B cell (primary cell): ENCODE measurements around the gene TTC28. TPM values are rescaled to one million over a fixed set of nuclear protein-coding genes. Genes with fewer than 3 reads are reported as not detected.

Experiments
- ATAC-seq: fragments of 200-7000 bp; cut with Tn5 transposase; one replicate; pipeline ENCODE4 v1.10.0; 2021; ENCODE audit warnings: low read depth, mild to moderate bottlenecking, moderate number of reproducible peaks, moderate library complexity
- CTCF ChIA-PET: fragments of 350-600 bp; sonication (Branson Sonifier 250); formaldehyde crosslinking; loops from one replicate; lab custom pipeline; 2021; ENCODE audit warnings: antibody characterized with exemption, inconsistent platforms; lab: Charles Lee
- POLR2A ChIA-PET: fragments of 350-600 bp; sonication (Branson Sonifier 250); formaldehyde crosslinking; loops from one replicate; lab custom pipeline; 2021; ENCODE audit warnings: antibody characterized with exemption; lab: Charles Lee
- DNase-seq: peaks from one replicate; pipeline ENCODE4 v3.0.0; 2013
- H2AFZ ChIP-seq: 2 replicates; pipeline ENCODE4 v1.6.1; 2012; ENCODE audit warnings: mild to moderate bottlenecking, low read depth, low read length; ENCODE audit not compliant: insufficient read depth, poor library complexity, severe bottlenecking
- H3K27ac ChIP-seq, 2 donors: 1 replicate in 1 of 2; 2 replicates in 1 of 2; pipeline ENCODE4 v1.5.1; 2012 to 2013; ENCODE audit warnings: low read length in 2 of 2, mild to moderate bottlenecking in 2 of 2, moderate library complexity in 1 of 2
- H3K27me3 ChIP-seq, 4 experiments: fragments of 200-600 bp in 1 of 4; sonication (generic) in 1 of 4; replicated peaks in 1 of 4; 1 replicate in 2 of 4; 2 replicates in 2 of 4; pipeline versions ENCODE4 v1.6.1 to v1.7.0; 2013 to 2016; ENCODE audit warnings: low read length in 3 of 4, mild to moderate bottlenecking in 2 of 4, mixed read lengths in 1 of 4, moderate library complexity in 1 of 4; ENCODE audit not compliant: insufficient read depth in 4 of 4, control insufficient read depth in 3 of 4; ENCODE audit errors: control extremely low read depth in 1 of 4
- H3K36me3 ChIP-seq, 2 experiments: replicated peaks in 1 of 2; 1 replicate in 1 of 2; 2 replicates in 1 of 2; pipeline versions ENCODE4 v1.6.1 to v1.7.1; 2013; ENCODE audit warnings: low read length in 1 of 2; ENCODE audit not compliant: insufficient read depth in 2 of 2, control insufficient read depth in 1 of 2; ENCODE audit errors: control extremely low read depth in 1 of 2, extremely low read depth in 1 of 2
- H3K4me1 ChIP-seq, 2 donors: fragments of 200-600 bp in 1 of 2; sonication (generic) in 1 of 2; 1 replicate in 1 of 2; 2 replicates in 1 of 2; pipeline versions ENCODE4 v1.5.1 to v1.6.1; 2013 to 2017; ENCODE audit warnings: low read length in 2 of 2; ENCODE audit not compliant: control insufficient read depth in 2 of 2, insufficient read depth in 2 of 2
- H3K4me2 ChIP-seq: replicated peaks from 2 replicates; pipeline ENCODE3; 2012; ENCODE audit warnings: mild to moderate bottlenecking, low read depth, low read length; ENCODE audit not compliant: poor library complexity, severe bottlenecking
- H3K4me3 ChIP-seq, 5 experiments: fragments of 200-600 bp in 1 of 5; sonication (generic) in 1 of 5; 1 replicate in 3 of 5; 2 replicates in 2 of 5; pipeline versions ENCODE4 v1.5.1 to v1.7.0; 2011 to 2016; ENCODE audit warnings: low read length in 4 of 5, mild to moderate bottlenecking in 4 of 5, low read depth in 2 of 5, control low read depth in 1 of 5, moderate library complexity in 1 of 5; ENCODE audit not compliant: insufficient read depth in 1 of 5; ENCODE audit errors: control extremely low read depth in 1 of 5, extremely low read depth in 1 of 5
- H3K79me2 ChIP-seq: fragments of 200-600 bp; sonication (generic); one replicate; pipeline ENCODE4 v1.6.0; 2016; ENCODE audit warnings: low read length; ENCODE audit not compliant: control insufficient read depth, insufficient read depth
- H3K9ac ChIP-seq: fragments of 200-600 bp; sonication (generic); 2 replicates; pipeline ENCODE4 v1.6.1; 2017; ENCODE audit warnings: mild to moderate bottlenecking, low read length, moderate library complexity
- H3K9me3 ChIP-seq, 3 donors: one replicate each; pipeline versions ENCODE4 v1.6.1 to v1.7.1; 2013; ENCODE audit warnings: low read length in 2 of 3; ENCODE audit not compliant: control insufficient read depth in 2 of 3, insufficient read depth in 1 of 3; ENCODE audit errors: control extremely low read depth in 1 of 3
- H4K20me1 ChIP-seq: 2 replicates; pipeline ENCODE4 v1.6.0; 2012; ENCODE audit warnings: mild to moderate bottlenecking, low read length; ENCODE audit not compliant: insufficient read depth, control insufficient read depth, poor library complexity, severe bottlenecking
- H3K27ac Mint-ChIP-seq: one replicate; pipeline ENCODE4 v1.8.0; 2021; ENCODE audit warnings: mixed read lengths
- H3K27me3 Mint-ChIP-seq: one replicate; pipeline ENCODE4 v1.8.0; 2021; ENCODE audit warnings: mixed read lengths
- H3K4me1 Mint-ChIP-seq: one replicate; pipeline ENCODE4 v1.8.0; 2021; ENCODE audit warnings: mixed read lengths
- H3K4me3 Mint-ChIP-seq: one replicate; pipeline ENCODE4 v1.8.0; 2021; ENCODE audit warnings: mixed read lengths
- H3K9me3 Mint-ChIP-seq: one replicate; pipeline ENCODE4 v1.8.0; 2022; ENCODE audit warnings: mixed read lengths; ENCODE audit not compliant: insufficient read depth
- EZH2 ChIP-seq: IDR thresholded peaks from 2 replicates; pipeline ENCODE4 v1.6.1; 2012; ENCODE audit warnings: borderline replicate concordance, low read depth, mild to moderate bottlenecking, moderate library complexity, low read length; ENCODE audit not compliant: insufficient read depth, poor library complexity, severe bottlenecking
- WGBS: methylation state at CpG from one replicate; pipeline ENCODE4 v1.1.5; 2013; ENCODE audit warnings: missing lambda C conversion rate; ENCODE audit not compliant: insufficient coverage; 5-methylcytosine and 5-hydroxymethylcytosine counted together
- intact Hi-C: fragments of 100-400 bp; cut with micrococcal nuclease; formaldehyde crosslinking; loops from one replicate; pipeline ENCODE4 v1.10.0; 2022
- polyA plus RNA-seq: library from polyadenylated mRNA; depleted of rRNA; stranded (reverse); fragments of >200 nt; gene quantifications from 2 replicates; pipeline ENCODE4 v1.2.3, GENCODE V29; 2012
- total RNA-seq, 2 donors: library from RNA; stranded (reverse); fragments of 120-200 nt in 1 of 2; gene quantifications; 1 replicate in 1 of 2; 2 replicates in 1 of 2; pipeline versions ENCODE4 v1.2.3 to v1.2.4, GENCODE V29; 2013 to 2022
- TF ChIP-seq, protein P1 (sequence below): fragments of 200-600 bp; IDR thresholded peaks from one replicate; pipeline ENCODE4 v1.8.0; 2022; ENCODE audit warnings: antibody characterized with exemption, mild to moderate bottlenecking

Gene TTC28
- total and polyA plus RNA-seq, 2 donors (not counting 1 experiment from before 2014, with no cell fraction given) = 4.5 to 7.3 TPM

DNA sequence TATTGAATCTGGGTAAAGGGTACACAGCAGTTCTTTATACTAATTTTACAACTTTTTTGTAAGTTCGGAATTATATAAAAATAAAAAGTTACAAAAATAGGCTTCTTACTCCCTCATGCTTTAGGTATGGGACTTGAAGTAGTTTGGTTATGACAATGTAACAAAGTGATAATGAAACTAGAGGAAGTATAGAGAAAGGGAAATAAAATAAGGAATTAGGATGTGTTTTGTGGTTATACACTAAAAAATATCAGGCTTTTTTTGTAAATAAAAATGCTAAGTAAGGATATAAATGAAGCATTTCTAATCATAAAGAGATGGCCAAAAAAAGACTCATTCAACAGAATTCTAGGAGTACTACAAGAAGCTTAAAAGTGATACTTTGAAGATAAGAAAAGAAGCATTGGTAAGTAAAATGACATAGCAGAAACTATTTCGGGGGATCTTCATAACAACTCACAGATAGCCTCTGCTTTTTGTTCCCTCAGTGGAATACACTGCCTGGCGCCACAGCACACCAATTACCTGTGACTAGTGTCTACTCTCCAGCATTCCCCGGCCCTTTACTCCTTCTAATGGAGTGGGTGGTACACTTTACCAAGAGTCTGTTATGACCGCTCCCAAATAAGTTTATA is 437.9 kb downstream of the TTC28 start:
- no peak overlapping the region for H2AFZ ChIP-seq
- intact Hi-C loops = no loop called here
- no peak overlapping the region for H3K4me3 Mint-ChIP-seq

GRCh38 chr22:28239941-28240340 is 439.7 kb downstream of the TTC28 start:
- H3K36me3 ChIP-seq = no peaks in the 10 kb centered on the region
- no peak overlapping the region for H3K27ac ChIP-seq
- peaks cover 4% of the 10 kb centered on the region for H3K9me3 Mint-ChIP-seq
- TF ChIP-seq EZH2 = no peak
- TF ChIP-seq, protein P1, sequence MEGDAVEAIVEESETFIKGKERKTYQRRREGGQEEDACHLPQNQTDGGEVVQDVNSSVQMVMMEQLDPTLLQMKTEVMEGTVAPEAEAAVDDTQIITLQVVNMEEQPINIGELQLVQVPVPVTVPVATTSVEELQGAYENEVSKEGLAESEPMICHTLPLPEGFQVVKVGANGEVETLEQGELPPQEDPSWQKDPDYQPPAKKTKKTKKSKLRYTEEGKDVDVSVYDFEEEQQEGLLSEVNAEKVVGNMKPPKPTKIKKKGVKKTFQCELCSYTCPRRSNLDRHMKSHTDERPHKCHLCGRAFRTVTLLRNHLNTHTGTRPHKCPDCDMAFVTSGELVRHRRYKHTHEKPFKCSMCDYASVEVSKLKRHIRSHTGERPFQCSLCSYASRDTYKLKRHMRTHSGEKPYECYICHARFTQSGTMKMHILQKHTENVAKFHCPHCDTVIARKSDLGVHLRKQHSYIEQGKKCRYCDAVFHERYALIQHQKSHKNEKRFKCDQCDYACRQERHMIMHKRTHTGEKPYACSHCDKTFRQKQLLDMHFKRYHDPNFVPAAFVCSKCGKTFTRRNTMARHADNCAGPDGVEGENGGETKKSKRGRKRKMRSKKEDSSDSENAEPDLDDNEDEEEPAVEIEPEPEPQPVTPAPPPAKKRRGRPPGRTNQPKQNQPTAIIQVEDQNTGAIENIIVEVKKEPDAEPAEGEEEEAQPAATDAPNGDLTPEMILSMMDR = no peak
- no peak for ATAC-seq
- H3K27ac Mint-ChIP-seq = no peak overlapping the region
- intact Hi-C loops = no loop called here
- DNase-seq = no peak
- no peaks in the 10 kb centered on the region for H3K4me1 Mint-ChIP-seq
- H3K4me1 ChIP-seq = no peaks in the 10 kb centered on the region
- POLR2A ChIA-PET = no interaction called here
- H2AFZ ChIP-seq = no peak overlapping the region
- no peak overlapping the region for H3K4me3 Mint-ChIP-seq
- H3K79me2 ChIP-seq = no peaks in the 10 kb centered on the region
- no peak overlapping the region for H3K9ac ChIP-seq
- H4K20me1 ChIP-seq = no peaks in the 10 kb centered on the region
- CTCF ChIA-PET = no interaction called here
- peaks cover 17% of the 10 kb centered on the region for H3K27me3 Mint-ChIP-seq
- H3K9me3 ChIP-seq = peaks cover 0 to 8% (median 5%) of the 10 kb centered on the region in 3 donors
- H3K4me3 ChIP-seq = no peak overlapping the region
- H3K27me3 ChIP-seq = no peaks in the 10 kb centered on the region
- H3K4me2 ChIP-seq = no peak overlapping the region

More for the DNA sequence above, 437.9 kb downstream of the TTC28 start:
- DNase-seq (no peak), ATAC-seq (no peak)
- Mint-ChIP-seq H3K27ac (no peak overlapping the region), H3K9me3 (peaks cover 4% of the 10 kb centered on the region), H3K27me3 (peaks cover 17% of the 10 kb centered on the region), H3K4me1 (no peaks in the 10 kb centered on the region)
- no peaks in the 10 kb centered on the region for H4K20me1 ChIP-seq
- ChIA-PET CTCF (no interaction called here), POLR2A (no interaction called here)
- H3K27ac ChIP-seq = no peak overlapping the region
- no peaks in the 10 kb centered on the region for H3K79me2 ChIP-seq
- 50% methylated on average over 1 of the region's 5 CpGs for WGBS
- H3K27me3 ChIP-seq = no peaks in the 10 kb centered on the region
- H3K4me1 ChIP-seq = no peaks in the 10 kb centered on the region
- peaks cover 0 to 8% (median 5%) of the 10 kb centered on the region in 3 donors for H3K9me3 ChIP-seq
- H3K36me3 ChIP-seq = no peaks in the 10 kb centered on the region
- no peak overlapping the region for H3K4me2 ChIP-seq
- H3K9ac ChIP-seq = no peak overlapping the region
- TF ChIP-seq EZH2 = no peak
- TF ChIP-seq, protein P1 = no peak
- H3K4me3 ChIP-seq = no peak overlapping the region
